GM13976 (cell line): ENCODE results near the gene CPS1.

Source experiments
- DNase-seq: peaks from one replicate; pipeline ENCODE4 v3.0.0; 2012; ENCODE audit warnings: low spot score
- CTCF ChIP-seq: IDR thresholded peaks from 2 replicates; pipeline ENCODE4 v1.5.1; 2012; ENCODE audit warnings: borderline replicate concordance, mild to moderate bottlenecking; ENCODE audit not compliant: insufficient read depth; ENCODE audit errors: extremely low read depth, missing control alignments, control extremely low read depth
- in situ Hi-C: fragments of 300-500 bp; cut with MboI; formaldehyde crosslinking; loops from one replicate; pipeline ENCODE4 v1.12.0; 2022; ENCODE audit warnings: low sequenced_read_pairs, mixed read lengths, inconsistent platforms; ENCODE audit not compliant: unreplicated experiment

CPS1 gene

GRCh38 chr2:210591663-210592062 is 35.3 kb downstream of the CPS1 start:
- in situ Hi-C loops = no loop called here
- TF ChIP-seq CTCF = no peak
- no peak for DNase-seq

GRCh38 chr2:210592726-210593125 is 36.3 kb downstream of the CPS1 start:
- in situ Hi-C loops = no loop called here
- no peak for DNase-seq
- no peak for TF ChIP-seq CTCF

GRCh38 chr2:210593166-210593565 is 36.8 kb downstream of the CPS1 start:
- in situ Hi-C loops = no loop called here
- TF ChIP-seq CTCF = no peak
- DNase-seq = no peak

GRCh38 chr2:210598219-210598618 is 41.8 kb downstream of the CPS1 start:
- in situ Hi-C loops = no loop called here
- no peak for TF ChIP-seq CTCF
- DNase-seq = no peak

GRCh38 chr2:210599476-210599875 is 43.1 kb downstream of the CPS1 start:
- in situ Hi-C loops = no loop called here
- TF ChIP-seq CTCF = no peak
- DNase-seq = no peak

- TF ChIP-seq CTCF = no peak
- no peak for DNase-seq
- in situ Hi-C loops = loop anchor here (25.0 kb wide), 1 partner anchor 433 kb away; no protein-coding TSS in a partner anchor
Measured at GRCh38 chr2:210604666-210605065, 48.3 kb downstream of the CPS1 start.

- in situ Hi-C loops = loop anchor here (25.0 kb wide), 1 partner anchor 431 kb away; no protein-coding TSS in a partner anchor
- TF ChIP-seq CTCF = no peak
- DNase-seq = no peak
Measured at GRCh38 chr2:210606001-210606400, 49.6 kb downstream of the CPS1 start.
